Left lung (tissue), 10 donors: ENCODE data around the gene IRF9. TPM values are rescaled to one million over a fixed set of nuclear protein-coding genes. Genes with fewer than 3 reads are reported as not detected.

Source experiments
- ATAC-seq: fragments of 200-7000 bp; cut with Tn5 transposase; one replicate; pipeline ENCODE4 v1.9.1; 2020; ENCODE audit warnings: moderate library complexity
- DNase-seq, 4 donors: peaks; one replicate each; pipeline ENCODE4 v3.0.0-alpha.2; 2013 to 2020
- H3K27ac ChIP-seq, 2 donors: fragments of 200-600 bp; sonication (generic) in 1 of 2; one replicate each; pipeline versions ENCODE4 v1.5.0 to v1.8.0; 2020 to 2021
- H3K27me3 ChIP-seq, 2 donors: fragments of 200-600 bp; sonication (generic) in 1 of 2; one replicate each; pipeline versions ENCODE4 v1.5.0 to v1.8.0; 2020 to 2021
- H3K36me3 ChIP-seq, 2 donors: fragments of 200-600 bp; sonication (generic) in 1 of 2; one replicate each; pipeline versions ENCODE4 v1.5.0 to v1.8.0; 2020 to 2021
- H3K4me1 ChIP-seq, 2 donors: fragments of 200-600 bp; one replicate each; pipeline ENCODE4 v1.8.0; 2021
- H3K4me3 ChIP-seq, 2 donors: fragments of 200-600 bp; sonication (generic) in 1 of 2; one replicate each; pipeline versions ENCODE4 v1.5.0 to v1.8.0; 2020 to 2021; ENCODE audit warnings: mild to moderate bottlenecking in 1 of 2
- H3K9me3 ChIP-seq, 2 donors: fragments of 200-600 bp; sonication (generic) in 1 of 2; one replicate each; pipeline versions ENCODE4 v1.5.0 to v1.8.0; 2020 to 2021
- intact Hi-C, 2 donors: fragments of 100-400 bp; cut with DNase I; formaldehyde crosslinking; loops; one replicate each; pipeline versions ENCODE4 v1.11.2 to v1.14.2; 2022
- polyA plus RNA-seq, 6 donors: library from polyadenylated mRNA; unstranded; fragments of 120-200 nt; gene quantifications; one replicate each; pipeline ENCODE4 v1.2.1, GENCODE V29; 2013; ENCODE audit not compliant: insufficient read length in 6 of 6
- total RNA-seq, 2 donors: library from RNA; stranded (reverse); fragmentation: NEBNext Ultra II Directional; extraction: Animal tissue kit (Norgen Biotek cat#: 25700); gene quantifications; one replicate each; pipeline ENCODE4 v1.2.1, GENCODE V29; 2021
- TF ChIP-seq, protein P1 (sequence below), 2 donors: fragments of 200-600 bp; sonication (generic) in 1 of 2; IDR thresholded peaks; one replicate each; pipeline versions ENCODE4 v1.5.0 to v1.8.0; 2021; ENCODE audit warnings: antibody characterized with exemption in 2 of 2
- donor health status: DM: no; HTN: yes; CAD: no.
- donor health status: DM: no; HTN: no; CAD: no.

IRF9 gene
- total and polyA plus RNA-seq, 8 donors = 53.4 to 131 (median 64.3) TPM

DNA sequence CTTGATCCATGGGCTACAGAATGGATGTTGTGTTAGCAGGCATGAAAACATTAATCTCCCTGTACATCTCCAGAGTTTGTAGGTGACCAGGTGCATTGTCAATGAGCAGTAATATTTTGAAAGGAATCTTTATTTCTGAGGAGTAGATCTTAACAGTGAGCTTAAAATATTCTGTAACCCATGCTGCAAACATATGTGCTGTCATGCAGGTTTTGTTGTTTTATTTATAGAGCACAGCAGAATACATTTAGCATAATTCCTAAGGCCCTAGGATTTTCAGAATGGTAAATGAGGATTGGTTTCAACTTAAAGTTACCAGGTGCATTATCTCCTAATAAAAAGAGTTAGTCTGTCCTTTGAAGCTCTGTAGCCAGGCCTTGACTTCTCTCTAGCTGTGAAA lies 34.1 kb upstream of the IRF9 start:
- no peaks in the 10 kb centered on the region for H3K27me3 ChIP-seq
- TF ChIP-seq, protein P1, sequence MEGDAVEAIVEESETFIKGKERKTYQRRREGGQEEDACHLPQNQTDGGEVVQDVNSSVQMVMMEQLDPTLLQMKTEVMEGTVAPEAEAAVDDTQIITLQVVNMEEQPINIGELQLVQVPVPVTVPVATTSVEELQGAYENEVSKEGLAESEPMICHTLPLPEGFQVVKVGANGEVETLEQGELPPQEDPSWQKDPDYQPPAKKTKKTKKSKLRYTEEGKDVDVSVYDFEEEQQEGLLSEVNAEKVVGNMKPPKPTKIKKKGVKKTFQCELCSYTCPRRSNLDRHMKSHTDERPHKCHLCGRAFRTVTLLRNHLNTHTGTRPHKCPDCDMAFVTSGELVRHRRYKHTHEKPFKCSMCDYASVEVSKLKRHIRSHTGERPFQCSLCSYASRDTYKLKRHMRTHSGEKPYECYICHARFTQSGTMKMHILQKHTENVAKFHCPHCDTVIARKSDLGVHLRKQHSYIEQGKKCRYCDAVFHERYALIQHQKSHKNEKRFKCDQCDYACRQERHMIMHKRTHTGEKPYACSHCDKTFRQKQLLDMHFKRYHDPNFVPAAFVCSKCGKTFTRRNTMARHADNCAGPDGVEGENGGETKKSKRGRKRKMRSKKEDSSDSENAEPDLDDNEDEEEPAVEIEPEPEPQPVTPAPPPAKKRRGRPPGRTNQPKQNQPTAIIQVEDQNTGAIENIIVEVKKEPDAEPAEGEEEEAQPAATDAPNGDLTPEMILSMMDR (IDR thresholded peaks at IDR 0.05) = no peak
- H3K9me3 ChIP-seq = no peaks in the 10 kb centered on the region
- DNase-seq = no peak
- H3K4me3 ChIP-seq = no peak overlapping the region
- H3K36me3 ChIP-seq = peaks cover 0 to 26% of the 10 kb centered on the region in 2 donors
- peak overlapping the region in 1 of 2 donors; percentile 18 for H3K27ac ChIP-seq
- ATAC-seq = no peak
- no peaks in the 10 kb centered on the region for H3K4me1 ChIP-seq
- intact Hi-C loops = no loop called here

DNA sequence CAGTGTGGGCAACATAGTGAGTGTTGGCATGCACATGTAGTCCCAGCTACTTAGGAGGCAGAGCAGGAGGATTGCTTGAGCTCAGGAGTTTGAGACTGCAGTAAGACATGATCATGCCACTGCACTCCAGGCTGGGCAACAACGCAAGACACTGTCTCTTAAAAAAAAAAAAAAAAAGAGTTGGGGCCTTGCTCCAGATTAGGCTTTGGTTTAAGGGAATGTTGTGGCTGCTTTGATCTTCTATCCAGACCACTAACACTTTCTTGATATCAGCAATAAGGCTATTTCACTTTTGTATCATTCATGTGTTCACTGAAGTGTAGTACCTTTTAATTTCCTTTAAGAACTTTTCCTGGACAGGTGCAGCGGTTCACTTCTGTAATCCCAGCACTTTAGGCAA lies 33.4 kb upstream of the IRF9 start:
- ATAC-seq (no peak), DNase-seq (no peak)
- Histone ChIP-seq H3K9me3 (no peaks in the 10 kb centered on the region), H3K36me3 (peaks cover 0 to 18% of the 10 kb centered on the region in 2 donors), H3K27ac (no peak overlapping the region), H3K27me3 (no peaks in the 10 kb centered on the region), H3K4me3 (no peak overlapping the region), H3K4me1 (no peaks in the 10 kb centered on the region)
- TF ChIP-seq, protein P1 (IDR thresholded peaks at IDR 0.05) = no peak
- intact Hi-C loops = no loop called here

DNA sequence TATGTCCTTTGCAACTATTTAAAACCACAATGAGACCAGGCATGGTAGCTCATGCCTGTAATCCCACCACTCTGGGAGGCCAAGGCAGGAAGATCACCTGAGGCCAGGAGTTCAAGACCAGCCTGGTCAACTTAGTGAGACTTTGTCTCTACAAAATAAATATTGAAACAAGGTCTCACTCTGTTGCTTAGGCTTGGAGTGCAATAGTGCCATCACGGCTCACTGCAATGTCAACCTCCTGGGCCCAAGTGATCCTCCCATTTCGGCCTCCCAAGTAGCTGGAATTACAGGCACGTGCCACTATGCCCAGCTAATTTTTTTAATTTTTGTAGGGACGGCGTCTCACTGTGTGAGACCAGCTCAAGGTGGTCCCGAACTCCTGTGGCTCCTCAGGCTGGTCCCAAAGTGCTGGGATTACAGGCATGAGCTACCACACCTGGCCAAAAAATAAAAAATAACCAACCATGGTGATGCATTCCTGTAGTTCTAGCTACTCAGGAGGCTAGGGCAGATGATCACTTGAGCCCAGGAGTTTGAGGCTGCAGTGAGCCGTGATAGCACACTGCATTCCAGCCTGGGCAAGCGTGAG lies 31.6 kb upstream of the IRF9 start:
- H3K27me3 ChIP-seq = no peaks in the 10 kb centered on the region
- no peak overlapping the region for H3K4me3 ChIP-seq
- intact Hi-C loops = no loop called here
- no peaks in the 10 kb centered on the region for H3K9me3 ChIP-seq
- H3K27ac ChIP-seq = no peak overlapping the region
- peaks cover 0 to under 1% of the 10 kb centered on the region in 2 donors for H3K36me3 ChIP-seq
- H3K4me1 ChIP-seq = no peaks in the 10 kb centered on the region
- TF ChIP-seq, protein P1 (IDR thresholded peaks at IDR 0.05) = no peak
- DNase-seq (no peak), ATAC-seq (no peak)

DNA sequence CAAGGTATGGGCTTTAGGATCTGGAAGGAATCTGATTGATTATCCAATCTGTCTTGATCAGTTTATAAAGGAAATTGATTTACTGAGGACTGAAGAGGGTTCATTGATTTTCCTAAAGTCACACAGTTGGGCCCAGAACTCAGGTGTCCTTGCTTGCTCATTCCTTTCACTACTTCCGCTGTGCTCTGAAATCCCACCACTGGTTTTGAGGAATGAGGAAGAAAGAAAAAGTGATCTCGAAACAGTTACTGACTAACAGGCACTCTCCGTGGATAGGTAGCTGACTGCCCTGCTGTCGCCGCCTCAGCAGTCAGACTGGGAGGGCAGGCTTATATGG lies 30.7 kb upstream of the IRF9 start, which contains the start of gene FITM1:
Gene FITM1 (plus strand): TSS at position 280 of the 337 bp plus-strand sequence. CDS start 905 bp downstream, outside the sequence.
- DNase-seq (no peak), ATAC-seq (no peak)
- Histone ChIP-seq H3K4me1 (peaks cover 0 to 4% of the 10 kb centered on the region in 2 donors), H3K27me3 (no peaks in the 10 kb centered on the region), H3K9me3 (no peaks in the 10 kb centered on the region), H3K27ac (no peak within 1 kb of the TSS), H3K4me3 (no peak within 1 kb of the TSS), H3K36me3 (no peaks in the 10 kb centered on the region)
- TF ChIP-seq, protein P1 (IDR thresholded peaks at IDR 0.05) = no peak
- intact Hi-C loops = no loop called here

DNA sequence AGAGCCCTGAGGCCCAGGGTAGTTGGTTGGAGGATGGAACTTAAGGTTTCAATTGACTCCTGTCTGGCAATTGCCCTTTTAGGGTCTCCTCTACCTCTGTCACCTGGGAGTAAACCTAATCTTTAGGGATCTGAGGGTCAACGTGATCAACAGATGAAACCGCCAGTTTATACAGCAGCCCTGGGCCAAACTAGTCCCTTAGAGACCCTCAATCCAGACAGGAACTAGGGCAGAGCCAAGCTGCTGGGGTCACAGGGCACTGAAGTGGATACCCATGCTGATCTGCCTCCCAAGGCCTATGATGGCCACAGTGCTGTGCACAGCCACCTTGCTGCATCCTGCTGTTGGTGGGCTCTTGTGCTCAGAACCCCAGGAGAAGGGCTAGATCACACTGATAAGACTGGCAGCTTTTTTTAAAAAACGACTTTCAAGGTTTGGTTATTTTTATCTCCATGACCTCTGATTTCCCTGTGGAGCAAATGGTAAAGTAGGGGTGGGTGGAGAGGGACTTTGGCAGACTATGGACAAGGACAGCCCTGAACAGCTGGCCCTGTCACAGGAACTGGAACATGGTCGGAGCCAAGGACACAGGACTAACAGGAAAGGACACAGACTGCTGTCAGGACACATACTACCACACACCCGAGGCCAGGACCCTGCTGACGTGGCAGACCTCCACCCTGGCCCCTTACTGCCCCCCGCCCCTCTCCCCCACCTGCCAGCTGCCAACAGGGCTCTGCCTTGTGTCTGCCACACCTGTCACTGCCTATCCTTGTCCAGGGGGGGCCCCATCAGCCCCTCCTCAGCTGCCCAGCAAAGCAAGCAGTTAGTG lies 30.1 kb upstream of the IRF9 start:
- H3K9me3 ChIP-seq = no peaks in the 10 kb centered on the region
- peaks cover 0 to 6% of the 10 kb centered on the region in 2 donors for H3K4me1 ChIP-seq
- ATAC-seq = no peak
- no peaks in the 10 kb centered on the region for H3K27me3 ChIP-seq
- no peak overlapping the region for H3K27ac ChIP-seq
- intact Hi-C loops = no loop called here
- TF ChIP-seq, protein P1 (IDR thresholded peaks at IDR 0.05) = no peak
- DNase-seq = peak in 2 of 4 donors; percentile 44 to 47
- H3K4me3 ChIP-seq = no peak overlapping the region
- H3K36me3 ChIP-seq = no peaks in the 10 kb centered on the region
